Measurements from ENCODE around the gene PLK4.

DNA sequence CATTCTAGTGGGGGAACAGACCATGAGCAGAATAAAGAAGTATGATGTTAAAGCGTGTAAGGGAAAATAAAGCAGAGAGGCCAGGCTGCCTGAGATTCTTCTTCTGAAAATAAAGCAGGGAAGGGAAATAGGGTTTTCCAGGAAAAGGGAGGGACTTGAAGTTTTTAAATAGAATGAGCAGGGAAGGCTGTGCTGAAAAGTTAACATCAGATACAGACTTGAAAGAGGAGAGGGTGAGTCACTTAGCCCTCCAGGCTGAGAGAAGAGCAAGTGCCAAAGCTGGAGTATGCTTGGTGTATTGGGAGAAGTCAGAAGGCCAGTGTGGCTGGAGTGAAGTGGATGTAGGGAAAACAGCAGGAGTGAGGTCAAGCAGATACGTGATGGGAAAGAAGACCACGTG is 10.0 kb upstream of the PLK4 start:
- TF ChIP-seq POLR2A (IDR thresholded peaks at IDR 0.05; ENCODE audit: low read depth, low read length) (no peak), POLR2AphosphoS5 (IDR thresholded peaks at IDR 0.05; ENCODE audit: low read depth, low read length) (no peak), TAF1 (IDR thresholded peaks at IDR 0.05; ENCODE audit: borderline replicate concordance, low read depth, low read length) (no peak)
